Activated T-helper 9 cell treated with anti-CD3 and anti-CD28 coated beads, Interleukin-2, amount 50 U/mL, for 16 hours (primary cell): ENCODE measurements around the gene TBC1D7.

Source experiments
- DNase-seq: peaks from one replicate; pipeline ENCODE4 v3.0.0-alpha.2; 2020; ENCODE audit warnings: low read depth

Gene TBC1D7

GRCh38 chr6:13328076-13328874, at the start of gene TBC1D7:
TBC1D7 (minus strand) TSS chr6:13328537; CDS start chr6:13326898, 1,639 bp downstream.
- DNase-seq: peak; percentile 88

DNA sequence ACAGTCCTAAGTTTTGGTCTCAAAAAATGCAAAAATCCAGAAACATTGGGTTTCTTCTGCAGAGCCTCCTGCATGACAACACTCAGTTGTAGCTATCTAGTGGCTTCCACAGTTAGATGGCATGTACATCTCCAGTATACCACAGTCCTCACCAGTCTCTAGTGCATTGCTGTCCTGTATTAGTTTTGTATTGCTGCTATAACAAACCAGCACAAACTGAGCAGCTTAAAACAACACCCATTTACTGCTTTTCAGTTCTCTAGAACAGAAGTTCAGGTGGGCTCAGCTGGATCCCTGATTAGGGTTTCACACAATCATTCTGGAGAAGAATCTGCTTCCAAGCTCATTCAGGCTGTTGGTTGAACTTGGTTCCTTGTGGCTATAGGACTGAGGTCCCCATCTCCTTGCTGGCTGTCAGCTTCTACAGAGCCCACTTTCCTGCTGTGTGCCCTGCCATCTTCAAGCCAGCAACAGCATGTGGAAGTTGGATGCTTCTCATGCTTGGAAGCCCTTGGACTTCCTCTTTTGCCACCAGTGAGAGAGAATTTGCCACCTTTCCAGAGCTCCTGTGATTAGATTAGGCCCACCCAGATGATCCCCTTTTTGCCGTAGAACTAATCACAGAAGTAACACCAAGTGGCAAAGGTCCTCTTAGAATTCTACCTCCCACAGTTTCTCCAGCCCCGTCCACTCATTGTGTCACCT, 48.9 kb upstream of the TBC1D7 start:
- no peak for DNase-seq

DNA sequence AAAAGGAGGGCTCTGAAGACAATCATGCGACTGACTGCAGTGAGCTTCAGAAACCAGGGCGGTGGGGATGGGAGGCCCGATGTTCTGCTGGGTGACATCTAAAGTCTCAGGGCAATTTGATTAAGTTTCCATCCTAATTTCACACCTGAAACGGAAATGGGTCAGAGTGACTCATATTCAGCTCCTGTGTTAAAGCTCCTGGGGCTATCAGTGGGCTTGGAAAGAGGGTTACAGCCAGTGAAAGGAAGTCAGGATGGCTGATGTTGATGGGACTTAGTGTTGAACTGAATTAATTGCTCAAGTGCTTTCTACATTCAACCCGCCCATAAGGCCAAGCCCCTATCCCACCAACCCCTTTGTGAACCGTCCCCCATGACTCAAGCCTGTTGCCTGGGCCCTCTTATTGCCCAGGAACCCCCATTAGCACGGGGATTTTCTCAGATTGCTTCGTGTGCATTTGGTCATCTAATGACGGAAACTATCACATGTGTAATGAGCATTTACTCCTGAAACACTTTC, 47.1 kb upstream of the TBC1D7 start:
- DNase-seq: peak; percentile 21

DNA sequence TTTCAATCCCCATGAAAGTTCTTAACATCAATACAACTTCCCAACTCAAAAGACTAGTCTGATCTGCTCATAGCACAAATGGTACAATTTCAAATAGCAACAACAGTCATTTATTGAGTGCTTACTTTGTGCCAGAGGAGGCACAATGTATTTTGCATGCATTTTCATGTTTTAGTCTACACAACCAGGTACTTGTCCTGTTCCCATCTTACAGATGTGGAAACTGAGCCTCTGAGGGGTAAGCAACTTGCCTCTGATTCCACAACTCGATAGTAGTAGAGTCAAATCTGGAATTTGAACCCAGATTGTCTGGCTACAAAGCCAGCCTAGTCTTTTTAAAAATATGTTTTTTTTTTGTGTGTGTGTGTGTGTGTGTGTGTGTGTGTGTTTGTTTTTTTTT, 45.6 kb upstream of the TBC1D7 start:
- DNase-seq: no peak

DNA sequence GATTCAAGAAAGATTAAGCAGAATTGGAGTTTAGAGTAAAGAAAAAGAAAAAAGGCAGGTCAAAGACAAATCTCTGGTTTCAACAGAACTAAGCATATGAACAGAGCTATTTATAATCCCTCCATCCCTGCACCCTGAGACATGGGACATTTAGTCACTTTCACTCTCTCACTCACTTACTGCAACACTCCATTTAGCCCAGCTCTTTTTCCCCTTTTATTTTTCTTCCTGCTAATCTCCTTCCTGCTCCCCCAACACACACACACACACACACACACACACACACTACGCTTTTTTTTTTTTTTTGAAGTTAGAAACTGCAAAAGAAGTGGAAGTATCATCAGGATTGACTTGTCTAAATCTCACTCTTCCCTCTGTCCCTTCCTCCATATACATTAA, 45.1 kb upstream of the TBC1D7 start:
- DNase-seq: no peak

DNA sequence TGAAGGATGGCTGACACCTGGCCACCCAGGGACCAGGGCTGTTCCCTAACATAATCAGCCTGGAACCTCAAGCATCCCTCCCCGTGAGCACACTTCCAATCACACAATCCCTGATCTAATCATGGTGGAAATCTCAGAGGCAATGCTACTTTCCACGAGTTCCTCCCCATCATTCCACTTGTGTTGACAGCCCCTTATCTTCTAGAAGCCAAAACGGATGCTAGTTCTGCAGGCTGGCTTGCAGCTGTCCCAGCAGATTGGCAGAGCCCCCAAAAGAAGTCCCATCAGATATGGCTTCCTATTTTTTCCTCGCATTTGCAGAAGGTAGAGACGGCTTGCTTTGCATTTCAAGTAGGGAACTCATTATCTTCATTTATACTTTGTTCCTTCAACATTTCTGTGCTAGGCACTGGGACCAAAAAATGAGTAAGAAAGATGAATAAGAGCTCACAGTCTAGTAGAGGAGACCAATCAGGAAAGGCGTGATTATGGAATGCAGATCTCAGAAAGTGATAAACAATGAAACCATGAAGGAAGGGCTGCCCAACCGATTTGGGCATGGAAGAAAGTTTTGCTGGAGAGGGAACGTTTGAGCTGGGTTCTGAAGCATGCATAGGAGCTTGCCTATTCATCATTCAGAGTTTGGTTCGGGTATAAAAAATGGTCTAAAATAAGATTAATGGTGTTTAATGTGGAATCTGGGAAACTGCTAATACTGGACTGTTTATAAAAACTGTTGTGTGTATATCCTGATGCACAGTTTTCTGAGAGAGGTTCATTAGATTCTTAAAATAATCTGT, 44.6 kb upstream of the TBC1D7 start:
- no peak for DNase-seq

DNA sequence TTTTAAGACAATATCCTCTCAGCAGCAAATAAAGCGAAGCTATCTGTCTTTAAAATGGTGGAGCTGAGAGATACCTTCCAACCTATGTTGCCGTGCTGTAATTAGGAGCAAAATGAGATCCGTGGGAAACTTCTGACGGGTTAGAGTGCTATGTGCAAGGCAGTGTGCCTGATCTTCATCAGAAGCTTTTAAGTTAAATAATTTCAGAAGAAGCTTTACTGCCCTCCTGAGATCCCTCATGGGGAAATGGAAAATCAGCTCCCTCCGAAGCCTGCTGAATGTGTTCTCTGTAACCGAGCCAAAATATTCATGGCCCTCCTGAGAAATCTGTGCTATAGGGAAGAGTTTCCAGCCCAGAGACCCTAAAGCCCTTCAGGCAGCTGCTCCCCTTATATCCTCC, 43.7 kb upstream of the TBC1D7 start:
- DNase-seq: no peak

DNA sequence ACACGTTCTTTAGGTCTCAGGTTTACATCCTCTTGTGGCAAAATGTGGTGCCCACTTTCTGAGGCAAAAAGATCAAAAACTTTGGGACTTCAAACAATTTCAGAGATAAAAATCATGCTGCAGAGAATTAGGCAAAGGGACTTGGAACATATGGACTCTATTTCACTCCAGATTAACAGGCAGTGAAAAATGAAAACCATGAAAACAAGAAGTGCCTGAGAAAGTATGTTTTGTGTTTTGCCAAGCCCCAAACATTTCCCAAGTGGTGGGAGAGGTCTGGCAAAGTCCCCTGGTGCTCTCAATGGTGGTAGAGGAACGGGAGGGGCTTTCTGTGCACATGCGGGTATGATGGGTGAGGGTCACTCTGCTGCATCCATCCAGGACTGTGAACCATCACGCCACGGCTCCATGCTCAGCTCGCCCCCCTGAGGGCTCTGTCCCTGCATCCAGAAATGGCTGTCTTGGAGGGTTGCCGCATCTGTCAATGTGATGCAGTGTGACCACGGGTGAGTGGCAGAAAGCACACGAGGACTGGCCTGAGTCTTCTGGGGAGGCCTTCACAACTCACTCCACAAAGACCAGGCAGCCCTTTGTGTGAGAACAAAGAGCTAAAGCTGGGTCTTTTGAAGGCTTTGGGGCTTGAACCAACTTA, 43.2 kb upstream of the TBC1D7 start:
- no peak for DNase-seq

DNA sequence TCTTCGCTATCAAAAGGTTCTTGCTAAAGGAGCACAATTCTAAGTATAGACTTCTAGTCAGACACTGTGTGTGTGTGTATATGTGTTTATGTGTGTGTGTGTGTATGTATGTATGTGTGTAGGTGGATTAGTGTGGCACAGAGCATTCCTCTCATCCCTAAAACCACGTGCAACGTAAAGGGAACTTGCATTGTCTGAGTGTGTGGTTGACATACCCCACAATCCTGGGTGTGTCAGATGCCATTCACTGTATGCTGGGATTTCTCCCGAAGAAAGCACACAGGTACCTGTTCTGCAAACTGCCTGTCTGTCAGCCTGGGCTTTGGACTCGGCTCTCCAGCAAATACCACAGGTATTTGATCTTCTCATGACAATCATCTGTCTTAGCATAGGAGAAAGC, 42.3 kb upstream of the TBC1D7 start:
- no peak for DNase-seq

DNA sequence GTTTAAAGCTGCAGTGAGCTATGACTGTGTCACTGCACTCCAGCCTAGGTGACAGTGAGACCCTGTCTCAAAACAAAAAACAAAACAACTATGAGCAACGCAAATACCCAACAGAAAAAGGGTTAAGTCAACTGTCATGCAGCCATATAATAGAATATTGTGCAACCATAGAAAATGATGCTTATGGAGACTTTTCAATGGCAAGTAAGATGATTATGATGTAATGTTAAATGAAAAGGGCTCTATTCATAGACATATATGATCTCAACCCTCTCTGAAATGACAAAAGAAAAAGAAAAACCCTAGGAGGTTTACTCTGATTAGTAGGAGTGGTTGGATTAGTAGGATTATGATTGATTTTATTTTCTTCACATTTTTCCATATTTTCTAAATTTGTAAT, 41.3 kb upstream of the TBC1D7 start:
- DNase-seq: no peak

DNA sequence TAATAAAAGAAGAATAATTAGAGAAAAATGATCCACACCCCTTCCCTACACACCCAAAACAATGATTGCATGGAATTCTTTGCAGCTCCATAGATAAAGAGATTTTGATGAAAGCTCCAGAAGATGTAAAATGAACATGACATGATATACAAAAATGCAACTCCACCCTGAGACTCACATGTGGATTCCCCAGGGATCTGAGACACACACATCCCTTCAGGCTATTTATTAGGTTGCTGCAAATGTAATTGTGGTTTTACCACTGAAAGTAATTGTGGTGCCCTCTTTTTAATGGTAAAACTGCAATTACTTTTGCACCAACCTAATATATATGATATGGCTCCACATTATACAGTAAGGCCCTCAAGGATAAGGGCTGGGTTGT, 40.4 kb upstream of the TBC1D7 start:
- DNase-seq: no peak

DNA sequence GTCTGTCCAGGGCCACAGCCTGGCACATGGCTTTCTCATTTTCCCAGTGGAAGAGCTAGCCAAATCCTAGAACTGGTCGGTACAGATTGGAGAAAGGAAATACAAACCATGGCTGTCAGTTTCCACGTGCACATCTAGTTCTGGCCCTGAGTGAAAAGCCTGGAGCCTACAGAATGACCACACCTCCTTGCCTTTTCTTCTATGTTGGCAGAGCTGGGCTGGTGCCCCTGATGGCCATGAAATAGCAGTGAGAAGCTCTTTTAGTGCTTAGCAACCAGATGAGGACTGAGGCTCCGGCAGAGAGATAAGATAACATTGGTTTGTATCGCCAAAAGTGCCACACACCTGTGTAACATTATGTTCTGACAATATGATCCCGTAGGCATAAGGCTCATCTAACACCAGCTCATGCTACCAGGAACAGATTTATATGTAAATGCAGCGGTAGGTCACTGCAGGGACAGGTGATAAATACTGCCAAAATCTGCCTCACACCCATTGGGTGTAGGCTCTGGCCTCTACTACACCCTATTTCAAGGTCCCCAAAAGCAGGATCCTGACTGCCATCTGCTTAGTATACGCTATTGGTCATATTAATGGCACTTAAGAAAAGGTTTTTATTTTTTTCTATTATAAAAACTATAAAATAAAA, 39.9 kb upstream of the TBC1D7 start:
- DNase-seq: no peak

- DNase-seq: no peak
Measured at GRCh38 chr6:13367396-13367795, 39.1 kb upstream of the TBC1D7 start.

DNA sequence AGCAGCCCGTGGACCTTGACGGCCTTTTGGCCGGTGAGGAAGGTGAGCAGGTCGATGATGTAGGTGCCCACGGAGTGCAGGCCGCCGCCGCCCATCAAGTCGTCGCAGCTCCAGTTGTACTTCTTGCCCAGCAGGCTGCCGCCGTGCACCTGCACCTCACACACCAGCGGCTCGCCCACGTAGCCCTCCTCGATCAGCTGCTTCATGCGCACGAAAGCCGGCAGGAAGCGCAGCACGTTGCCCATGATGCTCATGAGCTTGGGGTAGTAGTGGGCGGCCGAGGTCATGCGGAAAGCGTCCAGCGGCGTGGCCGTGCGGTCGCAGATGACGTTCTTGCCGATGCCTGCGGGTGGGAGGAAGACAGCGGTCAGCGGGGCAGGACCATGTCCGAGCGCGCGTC, 37.0 kb upstream of the TBC1D7 start:
- no peak for DNase-seq

GRCh38 chr6:13364842-13365241, 36.5 kb upstream of the TBC1D7 start:
- no peak for DNase-seq

- no peak for DNase-seq
Measured at GRCh38 chr6:13362412-13362811, 34.1 kb upstream of the TBC1D7 start.

DNA sequence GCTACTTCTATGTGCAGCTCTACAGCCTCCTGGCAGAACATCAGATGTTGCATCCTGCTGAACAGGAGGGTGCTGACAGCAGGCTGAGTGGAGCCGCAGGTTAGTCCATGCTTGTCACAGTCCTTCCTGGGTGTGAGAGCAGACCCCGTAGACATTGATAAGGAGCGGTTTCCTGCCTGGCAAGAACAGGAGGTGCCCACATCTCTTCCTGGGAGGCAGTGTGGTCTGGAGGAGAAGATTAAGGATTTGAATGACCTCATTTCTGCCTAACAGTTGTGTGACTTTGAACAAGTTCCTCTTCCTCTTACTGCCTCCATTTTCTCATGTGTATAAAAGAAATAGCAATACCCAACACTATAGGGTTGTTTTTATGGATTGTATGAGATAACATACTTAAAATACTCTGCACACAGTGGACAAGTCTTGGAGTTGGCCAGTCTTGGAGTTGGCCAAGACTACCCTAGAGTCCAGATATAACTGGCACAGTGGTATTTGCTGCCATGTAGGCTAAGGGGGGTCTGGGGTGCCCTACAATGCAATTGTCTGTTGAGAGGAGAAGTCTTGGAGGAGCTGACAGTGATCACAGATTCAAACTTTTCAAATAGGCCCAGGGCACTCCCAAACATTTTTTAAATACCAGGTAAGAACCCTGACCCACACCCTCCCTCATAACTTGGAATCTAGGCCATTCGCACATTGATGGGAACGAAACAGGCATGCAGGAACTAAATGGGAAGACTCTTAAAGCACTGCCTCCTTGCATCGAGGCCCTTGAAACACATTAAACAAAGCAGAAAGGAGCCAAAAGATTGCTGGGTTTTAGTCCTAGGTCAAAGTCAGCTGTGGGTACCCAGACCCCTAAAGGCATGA, 32.6 kb upstream of the TBC1D7 start:
- DNase-seq: no peak

GRCh38 chr6:13359287-13359686, 30.9 kb upstream of the TBC1D7 start:
- no peak for DNase-seq

- DNase-seq: no peak
Measured at GRCh38 chr6:13358511-13358910, 30.2 kb upstream of the TBC1D7 start.

- no peak for DNase-seq
Measured at GRCh38 chr6:13357551-13358075, 29.3 kb upstream of the TBC1D7 start.
